Omental fat pad (tissue), 4 donors: ENCODE measurements around the gene SPG11. TPM values are rescaled to one million over a fixed set of nuclear protein-coding genes. Genes with fewer than 3 reads are reported as not detected.

Experiments
- ATAC-seq: fragments of 150-250 bp; one replicate; pipeline ENCODE4 v1.9.1; 2016; ENCODE audit warnings: mild to moderate bottlenecking, moderate library complexity; ENCODE audit not compliant: low FRiP score
- DNase-seq: peaks from one replicate; pipeline ENCODE4 v3.0.0-alpha.2; 2019; ENCODE audit warnings: low spot score
- CTCF ChIP-seq, 3 donors: fragments of 450-650 bp; IDR thresholded peaks; one replicate each; pipeline ENCODE4 v1.5.1; 2016 to 2017; ENCODE audit warnings: antibody characterized with exemption in 3 of 3, mild to moderate bottlenecking in 3 of 3, moderate library complexity in 2 of 3
- small RNA-seq: library from RNA; depleted of rRNA; stranded (forward); fragments of <200 nt; gene quantifications from one replicate; pipeline ENCODE3, GENCODE V24; 2016
- total RNA-seq, 4 donors: library from RNA; depleted of rRNA; stranded (reverse); fragments of >200 nt; gene quantifications; one replicate each; pipeline ENCODE4 v1.1.0, GENCODE V29; 2016

SPG11 gene
- total RNA-seq, 4 donors from 2014 or later: 57.8 to 115 (median 63.3) TPM

GRCh38 chr15:44527241-44527640 is 136.2 kb downstream of the SPG11 start:
- TF ChIP-seq CTCF (IDR thresholded peaks at IDR 0.05): no peak
- ATAC-seq (no peak), DNase-seq (no peak)

- TF ChIP-seq CTCF (IDR thresholded peaks at IDR 0.05): no peak
- DNase-seq (no peak), ATAC-seq (no peak)
Observed at GRCh38 chr15:44525018-44525417, 138.4 kb downstream of the SPG11 start.

GRCh38 chr15:44519537-44519936 is 143.9 kb downstream of the SPG11 start:
- no peak for DNase-seq
- ATAC-seq: no peak
- TF ChIP-seq CTCF (IDR thresholded peaks at IDR 0.05): no peak

GRCh38 chr15:44516436-44516835 is 147.0 kb downstream of the SPG11 start:
- ATAC-seq: no peak
- DNase-seq: no peak
- no peak for TF ChIP-seq CTCF (IDR thresholded peaks at IDR 0.05)

Small RNA genes lying within 50 kb of the gene (small RNA-seq; reads per million reads assigned to genes)
- gene RF00019: not detected

Other genes starting within 250 kb of the SPG11 start
- 10 to 100 TPM; 39.4 to 52.8 (median 43.2) TPM for gene CTDSPL2, start 236.0 kb downstream of the SPG11 start, total RNA-seq
- 100 to 1,000 TPM in 1 of 4 donors, 10 to 100 TPM in 3; 45.0 to 155 (median 53.8) TPM for gene EIF3J, start 126.5 kb downstream of the SPG11 start, total RNA-seq
- gene PATL2, start 47.7 kb upstream of the SPG11 start, total RNA-seq: 1 to 10 TPM; 1.0 to 5.4 (median 2.1) TPM
- 1,000 to 10,000 TPM; 3,373 to 5,667 (median 4,138) TPM for gene B2M, start 47.9 kb upstream of the SPG11 start, total RNA-seq
- gene TRIM69, start 72.9 kb upstream of the SPG11 start, total RNA-seq: 10 to 100 TPM; 11.9 to 31.1 (median 16.3) TPM